ENCODE measurements around the gene MROH2B.

Gene MROH2B

GRCh38 chr5:41071242-41071641, at the start of gene MROH2B:
Gene MROH2B (minus strand): TSS chr5:41071342. CDS start chr5:41070852, 490 bp downstream.
- no peak for DNase-seq (ENCODE audit: low read depth)

GRCh38 chr5:41120600-41120999, 49.5 kb upstream of the MROH2B start:
- DNase-seq (ENCODE audit: low read depth) = no peak

- DNase-seq (ENCODE audit: low read depth) = no peak
Observed at GRCh38 chr5:41118177-41118576, 47.0 kb upstream of the MROH2B start.

- DNase-seq (ENCODE audit: low read depth) = no peak
Observed at GRCh38 chr5:41115281-41115680, 44.1 kb upstream of the MROH2B start.

- no peak for DNase-seq (ENCODE audit: low read depth)
Observed at GRCh38 chr5:41112486-41113455, 41.6 kb upstream of the MROH2B start.

- DNase-seq (ENCODE audit: low read depth) = no peak
Observed at GRCh38 chr5:41109186-41109585, 38.0 kb upstream of the MROH2B start.

GRCh38 chr5:41102341-41102740, 31.2 kb upstream of the MROH2B start:
- no peak for DNase-seq (ENCODE audit: low read depth)

GRCh38 chr5:41097642-41098041, 26.5 kb upstream of the MROH2B start:
- no peak for DNase-seq (ENCODE audit: low read depth)

GRCh38 chr5:41095324-41096101, 24.4 kb upstream of the MROH2B start:
- DNase-seq (ENCODE audit: low read depth) = no peak

- DNase-seq (ENCODE audit: low read depth) = no peak
Observed at GRCh38 chr5:41094871-41095270, 23.7 kb upstream of the MROH2B start.

GRCh38 chr5:41093803-41094202, 22.7 kb upstream of the MROH2B start:
- DNase-seq (ENCODE audit: low read depth) = no peak

- no peak for DNase-seq (ENCODE audit: low read depth)
Observed at GRCh38 chr5:41087461-41087860, 16.3 kb upstream of the MROH2B start.

- no peak for DNase-seq (ENCODE audit: low read depth)
Observed at GRCh38 chr5:41083306-41083705, 12.2 kb upstream of the MROH2B start.

GRCh38 chr5:41071975-41072374, 833 bp upstream of the MROH2B start:
- no peak for DNase-seq (ENCODE audit: low read depth)

- DNase-seq (ENCODE audit: low read depth) = no peak
Observed at GRCh38 chr5:41067714-41068568, 3.2 kb downstream of the MROH2B start.

GRCh38 chr5:41065691-41066335, 5.3 kb downstream of the MROH2B start:
- DNase-seq (ENCODE audit: low read depth) = no peak

GRCh38 chr5:41057940-41058339, 13.2 kb downstream of the MROH2B start:
- no peak for DNase-seq (ENCODE audit: low read depth)

- no peak for DNase-seq (ENCODE audit: low read depth)
Observed at GRCh38 chr5:41057231-41057630, 13.9 kb downstream of the MROH2B start.

GRCh38 chr5:41048986-41049385, 22.2 kb downstream of the MROH2B start:
- no peak for DNase-seq (ENCODE audit: low read depth)

- DNase-seq (ENCODE audit: low read depth) = no peak
Observed at GRCh38 chr5:41043109-41043747, 27.9 kb downstream of the MROH2B start.

- no peak for DNase-seq (ENCODE audit: low read depth)
Observed at GRCh38 chr5:41032973-41033372, 38.2 kb downstream of the MROH2B start.
